GM12864 (cell line): Measurements from ENCODE around the gene SYCE1.

Source experiments
- DNase-seq: peaks from one replicate; pipeline ENCODE4 v3.0.0-alpha.2; 2011; ENCODE audit warnings: low read depth
- H3K4me3 ChIP-seq: 2 replicates; pipeline ENCODE4 v1.5.1; 2011; ENCODE audit warnings: mild to moderate bottlenecking, low read depth, low read length, control low read depth
- TF ChIP-seq, protein P1 (sequence below): IDR thresholded peaks from 2 replicates; pipeline ENCODE4 v1.5.1; 2011; ENCODE audit warnings: low read depth, mild to moderate bottlenecking, moderate library complexity, low read length, control low read depth, inconsistent platforms; ENCODE audit errors: missing control alignments

The SYCE1 gene

DNA sequence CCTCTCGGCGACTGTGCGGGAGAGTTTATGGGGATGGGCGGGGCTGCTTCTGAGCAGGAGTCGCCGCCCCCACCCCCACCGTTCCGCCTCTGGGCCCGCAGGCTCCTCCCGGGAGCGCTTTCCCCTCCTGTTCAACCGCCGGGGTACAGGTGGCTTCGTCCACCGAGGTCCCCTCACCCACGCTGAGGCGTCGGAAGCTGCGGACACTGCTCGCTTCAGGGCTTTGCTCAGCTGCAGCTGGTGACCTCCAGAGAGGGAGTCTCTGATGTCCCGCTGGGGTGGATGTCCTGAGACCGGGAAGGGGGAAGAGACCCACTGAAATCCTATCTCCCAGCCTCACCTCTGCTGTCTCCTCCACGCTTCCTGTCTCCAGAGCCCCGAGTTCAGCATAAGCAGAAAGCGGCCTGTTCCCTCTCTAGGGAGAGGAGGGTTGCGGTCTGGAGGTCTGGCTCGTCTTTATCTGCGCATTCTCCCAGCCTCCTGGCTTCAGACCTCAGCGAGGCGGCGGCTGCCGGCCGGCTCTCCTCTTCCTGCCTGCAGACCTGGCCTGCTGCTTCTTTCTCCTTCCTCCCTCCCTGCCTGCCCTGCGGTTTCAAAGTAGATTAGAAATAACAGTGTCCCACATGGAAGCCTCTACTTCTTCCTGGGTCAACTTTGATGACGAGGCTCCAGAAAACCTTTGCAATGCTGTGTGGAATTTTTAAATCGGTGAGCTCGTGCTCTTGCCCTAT, 36.4 kb downstream of the SYCE1 start:
- TF ChIP-seq, protein P1, sequence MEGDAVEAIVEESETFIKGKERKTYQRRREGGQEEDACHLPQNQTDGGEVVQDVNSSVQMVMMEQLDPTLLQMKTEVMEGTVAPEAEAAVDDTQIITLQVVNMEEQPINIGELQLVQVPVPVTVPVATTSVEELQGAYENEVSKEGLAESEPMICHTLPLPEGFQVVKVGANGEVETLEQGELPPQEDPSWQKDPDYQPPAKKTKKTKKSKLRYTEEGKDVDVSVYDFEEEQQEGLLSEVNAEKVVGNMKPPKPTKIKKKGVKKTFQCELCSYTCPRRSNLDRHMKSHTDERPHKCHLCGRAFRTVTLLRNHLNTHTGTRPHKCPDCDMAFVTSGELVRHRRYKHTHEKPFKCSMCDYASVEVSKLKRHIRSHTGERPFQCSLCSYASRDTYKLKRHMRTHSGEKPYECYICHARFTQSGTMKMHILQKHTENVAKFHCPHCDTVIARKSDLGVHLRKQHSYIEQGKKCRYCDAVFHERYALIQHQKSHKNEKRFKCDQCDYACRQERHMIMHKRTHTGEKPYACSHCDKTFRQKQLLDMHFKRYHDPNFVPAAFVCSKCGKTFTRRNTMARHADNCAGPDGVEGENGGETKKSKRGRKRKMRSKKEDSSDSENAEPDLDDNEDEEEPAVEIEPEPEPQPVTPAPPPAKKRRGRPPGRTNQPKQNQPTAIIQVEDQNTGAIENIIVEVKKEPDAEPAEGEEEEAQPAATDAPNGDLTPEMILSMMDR, result no peak
- DNase-seq, result no peak
- no peak overlapping the region for H3K4me3 ChIP-seq

- DNase-seq, result no peak
- TF ChIP-seq, protein P1, result no peak
- H3K4me3 ChIP-seq, result no peak overlapping the region
Observed at GRCh38 chr10:133528296-133528844, 37.0 kb downstream of the SYCE1 start.

DNA sequence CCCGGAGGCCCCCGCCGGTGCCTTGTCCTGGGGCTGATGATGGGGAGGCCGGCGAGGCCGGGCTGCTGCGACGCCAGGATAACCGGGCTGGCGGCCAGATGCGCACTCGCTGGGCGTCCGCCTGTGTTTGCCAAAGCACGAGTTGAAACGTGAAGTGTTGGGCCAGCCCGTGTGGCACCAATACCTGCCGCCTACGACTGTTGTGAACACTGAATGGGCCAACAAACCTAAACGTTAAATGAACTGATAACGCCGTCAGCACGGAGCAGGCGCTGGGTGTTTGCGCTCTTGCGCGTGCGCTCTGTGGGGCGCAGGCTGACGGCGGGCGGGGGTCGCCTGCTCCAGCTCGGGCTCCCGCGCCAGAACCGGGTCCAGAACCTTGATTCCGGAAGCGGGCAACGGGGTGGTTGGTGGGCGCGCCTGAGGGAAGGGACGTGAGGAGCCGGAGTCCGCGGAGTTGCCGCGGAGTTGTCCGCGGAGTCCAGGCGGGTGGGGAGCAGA, 37.6 kb downstream of the SYCE1 start:
- no peak for DNase-seq

DNA sequence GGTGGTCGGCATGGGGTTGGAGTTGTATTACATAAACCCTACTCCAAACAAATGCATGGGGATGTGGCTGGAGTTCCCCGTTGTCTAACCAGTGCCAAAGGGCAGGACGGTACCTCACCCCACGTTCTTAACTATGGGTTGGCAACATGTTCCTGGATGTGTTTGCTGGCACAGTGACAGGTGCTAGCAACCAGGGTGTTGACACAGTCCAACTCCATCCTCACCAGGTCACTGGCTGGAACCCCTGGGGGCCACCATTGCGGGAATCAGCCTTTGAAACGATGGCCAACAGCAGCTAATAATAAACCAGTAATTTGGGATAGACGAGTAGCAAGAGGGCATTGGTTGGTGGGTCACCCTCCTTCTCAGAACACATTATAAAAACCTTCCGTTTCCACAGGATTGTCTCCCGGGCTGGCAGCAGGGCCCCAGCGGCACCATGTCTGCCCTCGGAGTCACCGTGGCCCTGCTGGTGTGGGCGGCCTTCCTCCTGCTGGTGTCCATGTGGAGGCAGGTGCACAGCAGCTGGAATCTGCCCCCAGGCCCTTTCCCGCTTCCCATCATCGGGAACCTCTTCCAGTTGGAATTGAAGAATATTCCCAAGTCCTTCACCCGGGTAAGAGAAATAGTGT, 38.3 kb downstream of the SYCE1 start, which contains the start of gene CYP2E1:
Gene CYP2E1, plus strand, starts transcription at position 407 of the 632 bp plus-strand sequence. Its CDS starts 33 bp downstream, at position 440.
- no peak within 1 kb of the TSS for H3K4me3 ChIP-seq
- no peak for DNase-seq
- TF ChIP-seq, protein P1, result no peak

More for the DNA sequence above, 37.6 kb downstream of the SYCE1 start:
- TF ChIP-seq, protein P1, result no peak
- no peak overlapping the region for H3K4me3 ChIP-seq

DNA sequence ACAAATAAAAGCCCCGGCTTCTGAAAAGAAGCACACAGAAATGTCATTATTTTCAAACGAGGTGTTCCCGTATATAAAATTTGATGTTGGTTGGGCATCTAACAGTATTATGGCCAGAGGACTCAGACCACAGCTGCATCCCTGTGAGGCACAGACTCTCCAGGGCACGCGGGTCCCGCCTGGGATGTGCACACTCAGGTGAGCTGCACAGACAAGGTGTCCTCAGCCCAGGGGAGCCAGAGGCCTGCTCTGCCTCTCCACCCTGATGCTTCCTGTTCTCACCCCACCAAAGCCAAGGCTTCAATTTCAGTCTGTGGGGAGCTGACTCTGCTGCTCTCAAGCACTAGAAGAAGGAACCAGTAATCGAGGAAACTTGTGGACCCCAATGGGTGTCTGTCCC, 39.9 kb downstream of the SYCE1 start:
- no peak for DNase-seq
- no peak overlapping the region for H3K4me3 ChIP-seq
- TF ChIP-seq, protein P1, result no peak

- no peak for DNase-seq
Observed at GRCh38 chr10:133523631-133524203, 41.7 kb downstream of the SYCE1 start.

More at GRCh38 chr10:133523631-133524203, 41.7 kb downstream of the SYCE1 start:
- TF ChIP-seq, protein P1, result no peak
- H3K4me3 ChIP-seq, result no peak overlapping the region
